ENCODE data around the gene CYB5B. TPM values are rescaled to one million over a fixed set of nuclear protein-coding genes. Genes with fewer than 3 reads are reported as not detected.

The CYB5B gene
- total RNA-seq, 2 experiments from 2014 or later: 125 to 131 TPM

DNA sequence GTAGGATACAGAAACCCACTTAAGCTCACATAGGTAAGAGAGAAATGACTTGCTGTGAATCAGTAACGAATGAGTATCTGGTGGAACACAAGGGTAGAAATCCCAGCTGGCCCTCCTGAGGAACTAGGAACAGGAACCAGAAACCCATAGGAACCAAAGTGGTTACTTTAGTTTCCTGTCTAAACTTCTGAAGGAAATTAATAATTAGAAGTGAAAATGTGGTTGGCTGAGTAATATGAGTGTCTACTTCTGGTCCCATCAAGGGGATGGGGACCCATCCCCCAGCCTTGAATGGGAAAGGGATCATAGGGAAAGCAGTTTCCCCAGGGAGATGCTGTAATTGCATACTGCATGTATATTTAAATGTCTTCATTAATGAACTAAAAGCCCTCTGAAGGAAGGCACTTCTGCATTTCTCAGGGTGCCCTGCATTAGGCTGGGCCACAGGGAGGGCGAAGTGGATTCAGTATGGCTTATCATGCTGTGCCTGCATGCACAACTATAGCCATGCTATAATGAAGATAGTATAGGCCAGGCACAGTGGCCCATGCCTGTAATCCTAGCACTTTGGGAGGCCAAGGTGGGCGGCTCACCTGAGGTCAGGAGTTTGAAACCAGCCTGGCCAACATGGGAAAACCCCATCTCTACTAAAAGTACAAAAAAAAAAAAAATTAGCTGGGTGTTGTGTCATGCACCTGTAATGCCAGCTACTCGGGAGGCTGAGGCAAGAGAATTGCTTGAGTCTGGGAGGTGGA, 45.6 kb downstream of the CYB5B start:
- Mint-ChIP-seq H3K36me3 (peaks cover 16% of the 10 kb centered on the region), H3K4me3 (no peak overlapping the region), H3K27ac (no peak overlapping the region), H3K4me1 (peaks cover 30% of the 10 kb centered on the region), H3K9me3 (no peaks in the 10 kb centered on the region), H3K27me3 (no peaks in the 10 kb centered on the region)
- peak; percentile 20 for ATAC-seq (ENCODE audit: low read depth)
- POLR2A ChIA-PET: interaction anchor here (0.7 kb wide), 1 partner anchor 285 kb away, joined by 4 read pairs; the partner anchor contains the start of gene NOB1
- no peak for DNase-seq

GRCh38 chr16:69471121-69471520, 46.7 kb downstream of the CYB5B start:
- no peak overlapping the region for H3K27ac Mint-ChIP-seq
- POLR2A ChIA-PET: interaction anchor here (0.7 kb wide), 1 partner anchor 60 kb away, joined by 3 read pairs; no protein-coding TSS in a partner anchor
- H3K9me3 Mint-ChIP-seq: no peaks in the 10 kb centered on the region
- H3K27me3 Mint-ChIP-seq: no peaks in the 10 kb centered on the region
- peaks cover 11% of the 10 kb centered on the region for H3K36me3 Mint-ChIP-seq
- ATAC-seq (ENCODE audit: low read depth) (peak; percentile 64), DNase-seq (no peak)
- peaks cover 23% of the 10 kb centered on the region for H3K4me1 Mint-ChIP-seq
- H3K4me3 Mint-ChIP-seq: no peak overlapping the region

GRCh38 chr16:69474408-69474807, 50.0 kb downstream of the CYB5B start:
- no peak overlapping the region for H3K4me3 Mint-ChIP-seq
- H3K36me3 Mint-ChIP-seq: peaks cover 4% of the 10 kb centered on the region
- POLR2A ChIA-PET: no interaction called here
- DNase-seq (no peak), ATAC-seq (ENCODE audit: low read depth) (no peak)
- H3K9me3 Mint-ChIP-seq: no peaks in the 10 kb centered on the region
- H3K27me3 Mint-ChIP-seq: no peaks in the 10 kb centered on the region
- H3K27ac Mint-ChIP-seq: no peak overlapping the region
- H3K4me1 Mint-ChIP-seq: peaks cover 18% of the 10 kb centered on the region

- H3K4me1 Mint-ChIP-seq: peaks cover 5% of the 10 kb centered on the region
- no peak overlapping the region for H3K4me3 Mint-ChIP-seq
- POLR2A ChIA-PET: interaction anchor here (0.6 kb wide), 1 partner anchor 71 kb away, joined by 3 read pairs; no protein-coding TSS in a partner anchor
- H3K27me3 Mint-ChIP-seq: no peaks in the 10 kb centered on the region
- no peaks in the 10 kb centered on the region for H3K9me3 Mint-ChIP-seq
- H3K36me3 Mint-ChIP-seq: peaks cover 5% of the 10 kb centered on the region
- DNase-seq (no peak), ATAC-seq (ENCODE audit: low read depth) (no peak)
- no peak overlapping the region for H3K27ac Mint-ChIP-seq
These were observed 52.6 kb downstream of the CYB5B start for GRCh38 chr16:69476920-69477443.

DNA sequence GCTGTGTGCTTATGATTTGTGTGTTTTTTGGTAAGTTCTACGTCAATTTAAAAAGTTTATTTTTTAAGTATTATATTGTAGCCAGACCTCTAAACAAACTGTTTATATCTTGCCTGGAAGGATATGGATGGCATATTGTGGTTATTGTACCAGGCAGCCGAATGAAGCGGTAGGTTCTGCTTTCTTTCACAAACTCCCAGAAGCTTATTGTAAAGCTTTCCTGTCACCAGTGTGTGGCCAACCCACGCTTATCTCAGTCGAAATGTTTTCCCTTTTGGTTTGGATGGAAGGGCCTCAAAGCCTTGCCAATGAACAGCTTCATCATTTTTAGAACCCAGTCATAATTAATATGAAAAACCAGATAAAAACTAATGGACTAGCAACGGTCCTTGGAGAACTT, 53.1 kb downstream of the CYB5B start:
- peaks cover 5% of the 10 kb centered on the region for H3K4me1 Mint-ChIP-seq

GRCh38 chr16:69478685-69479084, 54.3 kb downstream of the CYB5B start:
- Mint-ChIP-seq H3K27ac (no peak overlapping the region), H3K4me1 (peaks cover 5% of the 10 kb centered on the region), H3K4me3 (no peak overlapping the region), H3K36me3 (peaks cover 5% of the 10 kb centered on the region), H3K27me3 (no peaks in the 10 kb centered on the region), H3K9me3 (no peaks in the 10 kb centered on the region)
- DNase-seq (no peak), ATAC-seq (ENCODE audit: low read depth) (no peak)
- POLR2A ChIA-PET: interaction anchor here (0.7 kb wide), 1 partner anchor 11 kb away, joined by 3 read pairs; no protein-coding TSS in a partner anchor

More for the DNA sequence above, 53.1 kb downstream of the CYB5B start:
- POLR2A ChIA-PET: interaction anchor here (0.6 kb wide), 1 partner anchor 72 kb away, joined by 3 read pairs; no protein-coding TSS in a partner anchor
- Mint-ChIP-seq H3K27ac (no peak overlapping the region), H3K36me3 (peaks cover 5% of the 10 kb centered on the region), H3K9me3 (no peaks in the 10 kb centered on the region), H3K4me3 (no peak overlapping the region), H3K27me3 (no peaks in the 10 kb centered on the region)
- ATAC-seq (ENCODE audit: low read depth) (no peak), DNase-seq (no peak)

GRCh38 chr16:69479775-69480174, 55.4 kb downstream of the CYB5B start:
- no peak overlapping the region for H3K27ac Mint-ChIP-seq
- POLR2A ChIA-PET: no interaction called here

GRCh38 chr16:69481901-69482341, 57.5 kb downstream of the CYB5B start:
- Mint-ChIP-seq H3K4me1 (peaks cover 3% of the 10 kb centered on the region), H3K9me3 (no peaks in the 10 kb centered on the region), H3K4me3 (no peak overlapping the region), H3K27ac (no peak overlapping the region), H3K27me3 (peaks cover 4% of the 10 kb centered on the region), H3K36me3 (peaks cover 5% of the 10 kb centered on the region)
- DNase-seq (no peak), ATAC-seq (ENCODE audit: low read depth) (no peak)
- POLR2A ChIA-PET: no interaction called here

More at GRCh38 chr16:69479775-69480174, 55.4 kb downstream of the CYB5B start:
- Mint-ChIP-seq H3K4me1 (peaks cover 5% of the 10 kb centered on the region), H3K36me3 (peaks cover 5% of the 10 kb centered on the region), H3K4me3 (no peak overlapping the region), H3K9me3 (no peaks in the 10 kb centered on the region), H3K27me3 (no peaks in the 10 kb centered on the region)
- DNase-seq: no peak
- no peak for ATAC-seq (ENCODE audit: low read depth)

GRCh38 chr16:69482410-69482991, 58.1 kb downstream of the CYB5B start:
- Mint-ChIP-seq H3K27me3 (peaks cover 4% of the 10 kb centered on the region), H3K9me3 (no peaks in the 10 kb centered on the region), H3K27ac (no peak overlapping the region), H3K4me3 (no peak overlapping the region), H3K36me3 (peaks cover 5% of the 10 kb centered on the region), H3K4me1 (peaks cover 1% of the 10 kb centered on the region)
- DNase-seq: no peak
- POLR2A ChIA-PET: no interaction called here
- ATAC-seq (ENCODE audit: low read depth): no peak

GRCh38 chr16:69483611-69484010, 59.2 kb downstream of the CYB5B start:
- Mint-ChIP-seq H3K27me3 (peaks cover 4% of the 10 kb centered on the region), H3K27ac (no peak overlapping the region)

DNA sequence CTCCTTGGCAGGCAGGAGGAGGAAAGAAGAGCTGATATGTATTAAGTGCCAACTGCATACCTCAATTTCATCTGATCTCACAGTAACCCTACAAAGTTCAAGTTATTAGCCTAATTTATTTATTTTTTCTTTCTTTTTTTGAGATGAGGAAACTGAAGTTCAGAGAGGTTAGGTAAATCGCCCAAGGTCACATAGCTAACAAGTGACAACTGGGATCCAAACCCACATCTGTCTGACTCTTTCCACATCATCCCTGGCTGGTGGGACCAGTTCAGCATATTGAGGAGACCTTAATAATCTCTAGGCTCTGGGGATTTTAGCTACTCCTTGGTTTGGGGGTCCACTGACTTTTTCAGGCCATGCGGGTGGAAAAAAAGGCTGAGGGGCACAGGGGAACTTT, 60.9 kb downstream of the CYB5B start:
- Mint-ChIP-seq H3K36me3 (peaks cover 4% of the 10 kb centered on the region), H3K4me3 (no peak overlapping the region), H3K9me3 (no peaks in the 10 kb centered on the region), H3K4me1 (peaks cover 1% of the 10 kb centered on the region), H3K27ac (no peak overlapping the region), H3K27me3 (peaks cover 4% of the 10 kb centered on the region)
- ATAC-seq (ENCODE audit: low read depth): no peak
- no peak for DNase-seq
- POLR2A ChIA-PET: no interaction called here

More at GRCh38 chr16:69483611-69484010, 59.2 kb downstream of the CYB5B start:
- POLR2A ChIA-PET: no interaction called here
- Mint-ChIP-seq H3K9me3 (no peaks in the 10 kb centered on the region), H3K36me3 (peaks cover 5% of the 10 kb centered on the region), H3K4me1 (peaks cover 1% of the 10 kb centered on the region), H3K4me3 (no peak overlapping the region)
- no peak for ATAC-seq (ENCODE audit: low read depth)
- no peak for DNase-seq

- Mint-ChIP-seq H3K4me3 (no peak overlapping the region), H3K27me3 (peaks cover 4% of the 10 kb centered on the region), H3K27ac (no peak overlapping the region), H3K4me1 (no peaks in the 10 kb centered on the region), H3K36me3 (peaks cover 2% of the 10 kb centered on the region), H3K9me3 (no peaks in the 10 kb centered on the region)
- DNase-seq (no peak), ATAC-seq (ENCODE audit: low read depth) (no peak)
- POLR2A ChIA-PET: no interaction called here
These were observed 61.4 kb downstream of the CYB5B start for GRCh38 chr16:69485816-69486215.

- H3K4me3 Mint-ChIP-seq: no peak overlapping the region
- no peaks in the 10 kb centered on the region for H3K9me3 Mint-ChIP-seq
- ATAC-seq (ENCODE audit: low read depth): no peak
- POLR2A ChIA-PET: no interaction called here
- peaks cover 1% of the 10 kb centered on the region for H3K36me3 Mint-ChIP-seq
- DNase-seq: no peak
- H3K4me1 Mint-ChIP-seq: no peaks in the 10 kb centered on the region
- no peak overlapping the region for H3K27ac Mint-ChIP-seq
- H3K27me3 Mint-ChIP-seq: peaks cover 4% of the 10 kb centered on the region
These were observed 61.9 kb downstream of the CYB5B start for GRCh38 chr16:69486272-69486671.

DNA sequence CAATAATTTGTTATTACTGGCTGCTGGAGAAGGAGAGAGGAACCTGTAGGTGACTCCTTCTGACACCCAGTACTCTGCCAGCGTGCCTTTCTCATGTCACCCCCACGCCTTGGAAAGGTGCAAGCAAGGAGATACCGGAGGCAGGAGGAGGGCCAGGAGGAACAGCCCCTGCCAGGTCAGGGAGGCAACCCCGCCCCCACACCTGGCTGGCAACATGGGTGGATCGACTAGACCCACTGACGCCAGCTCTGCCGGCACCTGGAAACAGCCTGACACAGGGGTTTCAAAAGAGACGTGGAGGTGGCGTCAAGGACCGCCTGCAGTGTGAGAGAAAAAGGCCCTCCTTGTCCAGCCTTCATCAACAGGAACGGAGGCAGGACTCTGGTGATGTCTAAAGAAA, 62.3 kb downstream of the CYB5B start:
- ATAC-seq (ENCODE audit: low read depth): no peak
- no peaks in the 10 kb centered on the region for H3K9me3 Mint-ChIP-seq
- H3K27ac Mint-ChIP-seq: no peak overlapping the region
- POLR2A ChIA-PET: no interaction called here
- no peaks in the 10 kb centered on the region for H3K4me1 Mint-ChIP-seq
- DNase-seq: no peak
- H3K36me3 Mint-ChIP-seq: peaks cover under 1% of the 10 kb centered on the region
- H3K27me3 Mint-ChIP-seq: peaks cover 4% of the 10 kb centered on the region
- H3K4me3 Mint-ChIP-seq: no peak overlapping the region

Measured in activated naive CD8-positive, alpha-beta T cell treated with anti-CD3 and anti-CD28 coated beads, Interleukin-2, amount 10 ng/mL, durations not matched to agents 7 days and 5 days (primary cell).